Measurements from ENCODE around the gene EXOC1.

The EXOC1 gene

DNA sequence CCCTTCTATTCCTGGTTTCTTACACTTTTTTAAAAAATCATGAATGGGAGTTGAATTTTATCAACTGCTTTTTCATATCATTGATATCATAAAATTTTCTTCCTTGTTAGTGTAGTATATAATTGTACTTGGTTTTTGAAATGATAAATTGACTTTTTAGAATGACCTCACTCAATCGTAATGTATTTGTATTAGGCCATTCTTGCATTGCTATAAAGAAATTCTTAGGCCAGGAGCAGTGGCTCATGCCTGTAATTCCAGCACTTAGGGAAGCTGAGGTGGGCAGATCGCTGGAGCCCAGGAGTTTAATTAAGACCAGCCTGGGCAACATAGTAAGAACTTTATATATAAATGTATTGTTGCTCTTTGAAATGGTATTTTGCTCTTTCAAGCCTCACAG, 6.3 kb downstream of the EXOC1 start:
- DNase-seq: no peak

DNA sequence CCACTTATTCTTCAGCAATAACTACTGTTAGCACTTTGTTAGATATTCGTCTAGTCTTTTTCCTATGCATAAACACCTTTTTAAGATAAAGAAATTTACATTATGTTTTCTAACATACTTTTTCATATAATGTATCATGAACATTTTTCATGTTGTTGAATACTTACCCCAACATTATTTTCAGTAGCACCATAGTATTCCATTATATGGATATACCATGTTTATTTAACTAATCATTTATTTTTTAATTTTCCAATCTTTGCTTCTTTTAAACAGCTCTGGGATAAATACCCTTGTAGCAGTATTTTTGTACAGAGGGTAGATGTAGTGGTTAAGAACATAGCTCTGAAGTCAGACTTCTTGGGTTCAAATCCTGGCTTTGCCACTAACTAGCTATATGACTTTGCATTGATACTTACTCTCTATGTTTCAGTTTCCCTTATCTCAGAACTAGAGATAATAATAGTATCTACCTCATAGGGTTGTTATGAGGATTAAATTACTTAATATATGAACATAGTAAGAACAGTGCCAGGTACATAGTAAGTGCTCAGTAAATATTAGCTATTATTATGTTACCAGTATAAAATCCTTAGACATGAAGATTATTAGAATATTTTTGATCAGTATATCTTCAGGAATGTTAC, 11.3 kb downstream of the EXOC1 start:
- DNase-seq: no peak

- no peak for DNase-seq
Measured at GRCh38 chr4:55865228-55865806, 11.9 kb downstream of the EXOC1 start.

DNA sequence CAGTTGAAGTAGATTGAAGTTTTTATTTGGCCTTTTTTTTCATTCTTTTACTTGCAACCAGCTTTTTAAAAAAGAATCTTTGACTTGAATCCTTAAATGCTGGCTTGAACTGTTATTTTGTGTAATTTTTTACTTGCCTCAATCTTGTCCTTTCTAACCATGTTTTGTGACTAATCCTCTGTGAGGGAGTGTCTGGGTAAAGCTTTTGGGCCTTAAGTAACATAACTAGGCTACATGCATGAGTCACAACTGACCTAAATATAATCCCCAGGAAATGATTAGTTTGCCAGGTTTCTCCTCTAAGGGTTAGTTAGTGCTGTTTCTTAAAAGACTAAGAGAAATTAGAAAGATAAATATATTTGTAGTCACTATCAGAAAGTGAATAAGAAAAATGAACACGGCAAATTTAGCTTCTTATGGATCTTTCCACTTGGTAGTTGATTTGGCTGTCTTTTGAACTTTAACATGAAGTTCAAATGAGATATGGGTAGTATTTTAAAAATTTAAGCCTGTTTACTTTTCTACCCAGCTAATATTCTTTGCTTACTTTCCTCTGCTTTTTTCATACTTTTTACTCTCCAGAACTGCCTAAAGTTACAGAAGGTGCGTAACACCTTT, 13.0 kb downstream of the EXOC1 start:
- no peak for DNase-seq

DNA sequence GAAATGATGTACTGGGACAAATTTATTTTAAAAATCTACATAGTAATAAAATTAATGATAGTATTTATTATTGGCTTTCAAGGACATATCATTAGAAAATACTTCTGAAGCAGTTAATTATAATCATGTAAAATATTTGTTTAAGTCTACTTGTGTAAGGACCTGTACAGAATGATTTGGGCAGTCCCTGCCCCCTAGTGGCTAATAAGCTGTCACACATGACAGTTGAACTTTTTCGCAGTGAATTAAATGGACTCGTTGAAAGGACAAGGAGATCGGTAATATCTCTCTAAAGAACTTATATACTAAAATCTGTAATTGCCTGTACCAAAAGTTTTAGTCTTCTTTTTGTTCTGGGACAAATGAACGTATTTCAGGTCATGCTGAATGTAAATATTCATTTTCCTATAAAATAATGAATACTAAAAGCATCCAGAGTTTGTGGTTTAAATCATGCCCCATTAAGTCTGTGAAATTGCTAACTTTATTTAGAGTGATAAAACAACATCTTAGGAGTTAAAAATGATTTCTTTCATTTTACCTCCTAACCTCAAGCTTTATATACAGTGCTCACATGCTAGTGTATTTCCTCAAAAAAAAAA, 13.6 kb downstream of the EXOC1 start:
- DNase-seq: peak; percentile 1

GRCh38 chr4:55868581-55869090, 15.2 kb downstream of the EXOC1 start:
- no peak for DNase-seq

DNA sequence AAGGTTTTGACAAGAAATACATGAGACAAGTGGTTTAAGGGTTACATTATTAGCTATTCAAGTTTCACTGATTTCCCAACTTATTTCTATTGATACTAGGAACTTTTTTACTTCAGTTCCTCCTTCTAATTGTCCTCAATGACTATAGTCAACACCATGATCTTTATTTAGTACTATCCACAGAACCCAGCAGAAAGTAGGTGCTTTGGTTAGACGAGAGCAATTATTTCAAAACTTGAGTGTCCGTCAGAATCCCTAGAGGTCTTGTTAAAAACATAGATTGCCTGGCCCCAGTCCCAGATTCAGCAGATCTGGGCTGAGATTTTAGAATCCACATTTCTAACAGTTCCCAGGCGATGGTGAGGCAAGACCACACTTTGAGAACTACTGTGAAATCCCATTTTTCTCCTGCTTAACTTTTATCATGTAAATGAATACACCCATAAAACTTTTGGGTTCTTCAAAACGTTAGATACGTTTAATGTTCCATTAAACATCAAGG, 17.9 kb downstream of the EXOC1 start:
- no peak for DNase-seq

- DNase-seq: no peak
Measured at GRCh38 chr4:55874831-55875230, 21.4 kb downstream of the EXOC1 start.

GRCh38 chr4:55876387-55876786, 22.9 kb downstream of the EXOC1 start:
- DNase-seq: no peak

- no peak for DNase-seq
Measured at GRCh38 chr4:55879224-55879623, 25.8 kb downstream of the EXOC1 start.

- no peak for DNase-seq
Measured at GRCh38 chr4:55880652-55881280, 27.3 kb downstream of the EXOC1 start.

DNA sequence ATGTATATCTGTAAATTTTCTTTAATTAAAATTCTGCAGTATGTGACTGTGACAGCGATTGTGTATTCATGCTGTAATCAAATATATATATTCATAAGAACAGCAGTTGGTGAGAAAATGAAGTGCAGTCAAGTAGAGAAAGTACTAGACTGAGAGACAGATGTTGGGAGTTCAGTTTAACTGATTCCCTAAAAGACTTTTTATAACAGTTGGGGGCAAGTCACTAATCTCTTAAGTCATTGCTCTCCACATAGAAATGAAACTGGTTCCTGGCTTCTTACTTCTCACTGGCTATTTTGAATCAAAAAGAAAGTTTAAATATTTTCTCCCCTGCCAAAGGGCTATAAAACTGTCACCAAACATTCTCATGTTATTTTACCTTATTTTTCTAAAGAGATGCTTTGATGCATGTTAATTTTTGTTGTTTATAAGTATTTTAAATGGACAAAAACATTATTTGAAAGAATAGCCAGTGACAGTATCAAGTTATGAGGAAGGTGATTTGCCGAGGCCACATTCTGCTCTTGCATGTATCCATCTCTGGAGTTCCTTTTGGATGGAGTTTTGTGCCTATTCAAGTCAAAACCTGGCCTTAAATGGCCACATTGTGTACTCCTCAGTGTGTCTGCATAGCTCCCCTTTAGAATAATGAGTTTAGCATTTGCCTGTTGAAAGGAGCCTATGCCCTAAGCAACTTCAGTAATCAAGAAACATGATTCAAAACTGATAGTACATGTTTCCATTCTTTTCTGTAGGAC, 30.8 kb downstream of the EXOC1 start:
- DNase-seq: no peak

DNA sequence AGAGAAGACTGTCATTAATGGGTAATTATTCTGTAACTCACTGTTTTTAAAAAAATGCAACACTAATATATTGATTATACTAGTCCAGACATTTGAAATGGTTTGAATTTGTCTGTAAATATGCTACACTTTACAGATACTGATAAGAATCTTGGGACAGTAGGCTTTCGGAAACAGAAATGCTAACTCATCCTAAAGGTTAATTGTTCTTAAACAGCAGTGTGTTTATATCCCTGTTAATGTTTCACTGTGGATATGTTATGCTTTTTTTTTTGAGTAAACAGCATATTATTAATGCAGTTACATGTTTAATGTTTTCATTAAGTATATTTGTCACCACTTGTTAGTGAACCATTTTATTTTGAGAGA, 31.4 kb downstream of the EXOC1 start:
- DNase-seq: no peak

DNA sequence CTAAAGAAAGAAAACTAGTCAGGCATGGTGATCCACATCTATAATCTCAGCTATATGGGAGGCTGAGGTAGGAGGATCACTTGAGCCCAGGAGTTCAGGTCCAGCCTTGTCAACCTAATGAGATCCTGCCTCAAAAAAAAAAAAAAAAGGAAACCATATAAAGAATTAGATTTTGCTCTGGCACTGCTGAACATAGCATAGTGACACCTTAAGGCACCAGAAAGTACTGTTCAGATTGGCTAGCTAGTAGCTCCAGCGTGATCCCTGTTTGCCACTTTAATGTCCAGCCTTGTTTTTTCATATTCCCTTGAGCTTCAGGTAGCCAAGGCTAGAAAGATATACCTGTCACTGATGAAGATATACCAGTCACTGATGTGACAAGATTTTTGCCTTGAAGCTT, 34.1 kb downstream of the EXOC1 start:
- DNase-seq: no peak

DNA sequence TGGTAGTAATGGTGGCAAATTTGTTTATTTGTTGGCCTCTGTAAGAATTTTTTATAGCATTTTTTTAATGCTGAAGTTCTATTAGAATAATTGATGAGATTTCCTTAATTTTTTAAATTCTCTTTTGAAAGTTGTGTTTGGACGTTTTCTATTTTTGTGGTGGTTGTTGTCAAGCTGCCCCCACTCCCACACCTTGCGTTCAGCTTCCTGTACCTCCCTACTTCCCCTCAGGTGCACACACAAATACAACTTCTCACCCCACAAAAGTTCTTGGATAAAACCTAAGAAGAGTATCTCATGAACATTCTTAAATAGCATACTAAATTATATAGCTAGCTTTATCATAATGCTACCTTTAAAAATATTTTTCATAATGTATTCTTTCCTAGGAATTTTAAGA, 38.7 kb downstream of the EXOC1 start:
- no peak for DNase-seq

DNA sequence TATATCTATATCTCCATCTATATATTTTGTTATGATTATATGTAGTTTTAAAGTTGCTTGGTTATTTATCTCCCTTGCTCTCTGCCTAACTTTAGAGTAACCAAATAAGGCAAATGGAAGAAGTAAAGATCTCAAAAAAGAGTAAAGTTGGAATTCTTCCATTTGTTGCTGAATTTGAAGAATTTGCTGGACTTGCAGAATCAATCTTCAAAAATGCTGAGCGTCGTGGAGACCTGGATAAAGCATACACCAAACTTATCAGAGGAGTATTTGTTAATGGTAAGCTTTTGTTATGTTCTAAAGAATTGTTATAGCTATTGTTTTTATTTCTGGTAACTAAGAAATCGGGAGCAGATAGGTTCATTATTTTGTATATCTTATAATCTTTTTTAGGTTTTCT, 43.2 kb downstream of the EXOC1 start:
- DNase-seq: no peak

DNA sequence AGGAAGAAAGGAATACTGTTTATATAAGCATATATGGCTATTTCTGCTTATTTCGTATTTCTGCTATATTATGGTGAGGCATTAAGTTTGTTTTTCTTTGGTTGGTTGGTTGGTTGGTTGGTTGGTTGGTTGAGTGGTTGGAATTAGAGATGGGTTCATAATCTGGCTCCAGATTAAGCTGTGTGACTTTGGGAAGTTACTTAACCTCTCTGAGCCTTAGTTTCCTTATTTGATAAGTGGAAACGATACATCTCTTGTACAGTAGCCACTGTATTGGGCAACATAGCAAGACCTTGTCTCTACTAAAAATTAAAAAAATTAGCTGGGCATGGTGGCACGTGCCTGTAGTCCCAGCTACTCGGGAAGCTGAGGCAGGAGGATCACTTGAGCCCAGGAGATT, 49.2 kb downstream of the EXOC1 start:
- DNase-seq: no peak

DNA sequence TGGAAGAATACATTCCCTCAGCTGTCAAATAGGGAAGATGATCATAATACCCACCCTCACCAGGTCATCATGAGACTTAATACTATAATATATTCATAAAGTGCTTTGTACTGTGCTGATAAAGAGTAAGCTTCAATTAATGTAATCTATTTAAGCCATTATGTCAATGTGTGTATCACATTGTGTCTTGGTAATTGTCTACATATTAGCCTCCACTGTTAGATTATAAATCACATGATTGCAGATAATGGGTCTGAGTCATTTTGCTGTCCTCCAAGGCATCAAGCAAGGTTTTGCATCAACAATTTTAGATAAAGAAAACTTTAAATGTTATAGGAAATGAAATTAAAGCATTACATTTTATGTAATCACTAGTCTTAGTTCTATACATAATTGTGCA, 50.1 kb downstream of the EXOC1 start:
- no peak for DNase-seq

DNA sequence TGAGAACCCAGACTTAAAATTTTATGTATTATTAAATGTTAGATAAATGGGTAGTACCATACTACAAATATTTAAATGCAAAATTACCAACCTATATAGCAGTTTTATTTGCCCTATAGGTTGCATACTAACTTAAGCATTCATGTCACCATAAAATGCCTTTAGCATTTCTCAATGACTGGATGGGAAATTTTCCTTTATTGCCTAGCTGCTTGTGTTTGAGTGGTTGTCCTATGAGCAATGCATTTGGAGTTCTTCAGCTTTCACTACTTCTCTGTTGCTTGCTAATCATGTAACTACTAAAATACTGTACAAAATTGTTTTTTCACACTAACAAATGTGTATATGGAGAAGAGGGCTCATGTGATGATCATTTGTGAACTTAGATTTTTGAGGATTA, 51.1 kb downstream of the EXOC1 start:
- no peak for DNase-seq

GRCh38 chr4:55906323-55906722, 52.9 kb downstream of the EXOC1 start:
- no peak for DNase-seq

GRCh38 chr4:55906989-55907388, 53.5 kb downstream of the EXOC1 start:
- DNase-seq: no peak

- DNase-seq: no peak
Measured at GRCh38 chr4:55907469-55907868, 54.0 kb downstream of the EXOC1 start.

- DNase-seq: no peak
Measured at GRCh38 chr4:55910140-55910539, 56.7 kb downstream of the EXOC1 start.
